ENCODE data around the gene MIEN1.
A peak's percentile ranks its signal among the peaks of the same experiment; 100 is the strongest.
"Not testable (repeated sequence)": the region's sequence is repeated elsewhere in the genome, so short reads cannot be mapped to it uniquely, and the experiment has no call there.

MIEN1 gene

GRCh38 chr17:39772415-39772814 lies 42.1 kb upstream of the MIEN1 start:
- H3K4me3 ChIP-seq (ENCODE audit: low read length) = no peak overlapping the region
- DNase-seq (ENCODE audit: low read depth) = no peak
- TF ChIP-seq, protein P1, sequence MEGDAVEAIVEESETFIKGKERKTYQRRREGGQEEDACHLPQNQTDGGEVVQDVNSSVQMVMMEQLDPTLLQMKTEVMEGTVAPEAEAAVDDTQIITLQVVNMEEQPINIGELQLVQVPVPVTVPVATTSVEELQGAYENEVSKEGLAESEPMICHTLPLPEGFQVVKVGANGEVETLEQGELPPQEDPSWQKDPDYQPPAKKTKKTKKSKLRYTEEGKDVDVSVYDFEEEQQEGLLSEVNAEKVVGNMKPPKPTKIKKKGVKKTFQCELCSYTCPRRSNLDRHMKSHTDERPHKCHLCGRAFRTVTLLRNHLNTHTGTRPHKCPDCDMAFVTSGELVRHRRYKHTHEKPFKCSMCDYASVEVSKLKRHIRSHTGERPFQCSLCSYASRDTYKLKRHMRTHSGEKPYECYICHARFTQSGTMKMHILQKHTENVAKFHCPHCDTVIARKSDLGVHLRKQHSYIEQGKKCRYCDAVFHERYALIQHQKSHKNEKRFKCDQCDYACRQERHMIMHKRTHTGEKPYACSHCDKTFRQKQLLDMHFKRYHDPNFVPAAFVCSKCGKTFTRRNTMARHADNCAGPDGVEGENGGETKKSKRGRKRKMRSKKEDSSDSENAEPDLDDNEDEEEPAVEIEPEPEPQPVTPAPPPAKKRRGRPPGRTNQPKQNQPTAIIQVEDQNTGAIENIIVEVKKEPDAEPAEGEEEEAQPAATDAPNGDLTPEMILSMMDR (conservative IDR thresholded peaks at IDR 0.05; ENCODE audit: low read length) = no peak

GRCh38 chr17:39769974-39770587 lies 39.7 kb upstream of the MIEN1 start:
- no peak overlapping the region for H3K4me3 ChIP-seq (ENCODE audit: low read length)
- DNase-seq (ENCODE audit: low read depth) = no peak
- TF ChIP-seq, protein P1 (conservative IDR thresholded peaks at IDR 0.05; ENCODE audit: low read length) = no peak

DNA sequence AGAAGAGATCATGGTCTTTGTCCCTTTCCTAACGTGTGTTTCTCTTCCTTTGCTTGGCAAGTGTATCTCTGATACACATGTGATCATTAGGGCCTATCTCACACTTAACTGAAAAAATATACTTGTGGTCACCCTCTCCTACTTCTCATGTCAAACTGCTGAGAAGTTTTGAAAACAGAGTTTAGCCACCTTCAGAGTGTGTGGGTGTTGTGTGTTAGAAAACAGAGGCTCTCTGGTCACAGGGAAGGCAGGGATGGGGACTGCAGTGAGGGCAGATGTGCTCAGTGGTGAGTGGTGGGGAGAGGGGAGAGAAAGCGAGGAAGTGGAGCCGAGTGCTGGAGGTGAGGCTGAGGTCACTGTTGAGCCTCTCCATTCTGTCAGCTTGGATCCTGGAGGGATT lies 36.8 kb upstream of the MIEN1 start:
- no peak for DNase-seq (ENCODE audit: low read depth)
- no peak overlapping the region for H3K4me3 ChIP-seq (ENCODE audit: low read length)
- TF ChIP-seq, protein P1 (conservative IDR thresholded peaks at IDR 0.05; ENCODE audit: low read length) = no peak

DNA sequence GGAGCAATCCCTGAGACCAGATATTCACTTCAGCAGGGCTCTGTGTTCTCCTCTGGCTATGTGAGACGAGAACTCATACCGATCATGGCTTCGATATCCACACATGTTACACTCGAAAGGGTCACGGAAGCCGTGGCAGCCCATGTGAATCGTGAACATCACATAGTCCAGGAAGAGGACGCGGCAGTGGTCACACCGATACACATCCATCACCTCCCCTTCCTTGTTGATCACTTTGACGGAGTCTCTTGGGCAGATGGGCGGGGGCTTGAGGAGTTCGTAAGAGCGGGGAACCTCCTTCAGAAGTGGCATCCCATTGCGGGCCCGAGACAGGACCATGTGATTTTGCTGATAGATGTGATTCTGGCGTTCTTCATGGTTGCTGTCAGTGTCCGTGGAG lies 35.4 kb upstream of the MIEN1 start:
- DNase-seq (ENCODE audit: low read depth) = no peak
- H3K4me3 ChIP-seq (ENCODE audit: low read length) = no peak overlapping the region
- TF ChIP-seq, protein P1 (conservative IDR thresholded peaks at IDR 0.05; ENCODE audit: low read length) = no peak

- no peak for DNase-seq (ENCODE audit: low read depth)
- TF ChIP-seq, protein P1 (conservative IDR thresholded peaks at IDR 0.05; ENCODE audit: low read length) = no peak
- no peak overlapping the region for H3K4me3 ChIP-seq (ENCODE audit: low read length)
These were observed 34.8 kb upstream of the MIEN1 start for GRCh38 chr17:39765175-39765574.

DNA sequence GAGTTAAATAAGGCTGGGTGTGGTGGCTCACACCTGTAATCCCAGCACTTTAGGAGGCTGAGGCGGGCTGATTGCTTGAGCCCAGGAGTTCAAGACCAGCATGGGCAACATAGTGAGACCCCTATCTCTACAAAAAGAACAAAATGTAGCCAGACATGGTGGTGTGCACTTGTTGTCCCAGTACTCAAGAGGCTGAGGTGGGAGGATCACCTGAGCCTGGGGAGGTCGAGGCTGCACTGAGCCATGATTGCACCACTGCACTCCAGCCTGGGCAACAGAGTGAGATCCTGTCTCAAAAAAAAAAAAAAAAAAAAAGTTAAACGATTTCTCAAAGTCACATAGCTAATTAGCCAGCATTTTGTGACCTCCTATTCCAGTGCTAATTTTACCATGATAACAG lies 33.8 kb upstream of the MIEN1 start:
- not testable (repeated sequence) for H3K4me3 ChIP-seq (ENCODE audit: low read length); DNase-seq (ENCODE audit: low read depth)

GRCh38 chr17:39763051-39763820 lies 32.9 kb upstream of the MIEN1 start:
- H3K4me3 ChIP-seq (ENCODE audit: low read length) = no peak overlapping the region
- peak; percentile 43 for DNase-seq (ENCODE audit: low read depth)
- TF ChIP-seq, protein P1 (conservative IDR thresholded peaks at IDR 0.05; ENCODE audit: low read length) = no peak

All from AG10803 (cell line).